Panc1 (cell line): ENCODE data around the gene GATA5. TPM values are rescaled to one million over a fixed set of nuclear protein-coding genes. Genes with fewer than 3 reads are reported as not detected.

Source experiments
- ATAC-seq: fragments of 200-7000 bp; cut with Tn5 transposase; 2 replicates; pipeline ENCODE4 v1.9.1; 2020; ENCODE audit warnings: mild to moderate bottlenecking, moderate library complexity
- BruUV-seq: library from RNA; stranded (reverse); fragments of 400-500 nt; replicated peaks from 2 replicates; lab custom pipeline; 2021; lab: Mats Ljungman, UMichigan
- CTCF ChIA-PET: fragments of 300-600 bp; sonication (Branson Sonifier 250); formaldehyde crosslinking; loops from one replicate; lab custom pipeline; 2022; ENCODE audit warnings: antibody characterized with exemption; lab: Charles Lee
- POLR2A ChIA-PET: fragments of 300-600 bp; sonication (Branson Sonifier 250); formaldehyde crosslinking; loops from one replicate; lab custom pipeline; 2022; ENCODE audit warnings: antibody characterized with exemption; lab: Charles Lee
- DNase-seq: peaks from one replicate; pipeline ENCODE4 v3.0.0-alpha.2; 2010; ENCODE audit warnings: low read depth, low spot score
- H3K27ac ChIP-seq: 2 replicates; pipeline ENCODE4 v1.5.1; 2011; ENCODE audit warnings: mild to moderate bottlenecking, low read length, inconsistent platforms
- H3K27me3 ChIP-seq: fragments of 200-500 bp; sonication (Bioruptor generic); 2 replicates; pipeline ENCODE4 v1.6.0; 2014; ENCODE audit warnings: low read length, inconsistent platforms; ENCODE audit not compliant: control insufficient read depth, insufficient read depth
- H3K36me3 ChIP-seq: fragments of 200-500 bp; sonication (Bioruptor generic); 2 replicates; pipeline ENCODE4 v1.5.1; 2014; ENCODE audit warnings: inconsistent platforms, mild to moderate bottlenecking, low read length, moderate library complexity; ENCODE audit not compliant: control insufficient read depth, insufficient read depth
- H3K4me1 ChIP-seq: 2 replicates; pipeline ENCODE4 v1.5.1; 2011; ENCODE audit warnings: inconsistent platforms, mild to moderate bottlenecking, low read length, moderate library complexity; ENCODE audit not compliant: control insufficient read depth, insufficient read depth
- H3K4me3 ChIP-seq, 2 experiments: 2 replicates each; pipeline ENCODE4 v1.5.1; 2011 to 2012; ENCODE audit warnings: low read depth in 2 of 2, low read length in 2 of 2, mild to moderate bottlenecking in 2 of 2, inconsistent platforms in 1 of 2, moderate library complexity in 1 of 2
- H3K9me3 ChIP-seq: fragments of 200-500 bp; sonication (Bioruptor generic); 2 replicates; pipeline ENCODE4 v1.5.1; 2014; ENCODE audit warnings: low read depth, mild to moderate bottlenecking, inconsistent platforms, low read length, moderate library complexity; ENCODE audit not compliant: control insufficient read depth, insufficient read depth
- POLR2AphosphoS5 ChIP-seq: IDR thresholded peaks from 2 replicates; pipeline ENCODE4 v1.6.1; 2012; ENCODE audit warnings: mild to moderate bottlenecking, low read depth, low read length, moderate library complexity
- SIN3A ChIP-seq: IDR thresholded peaks from 2 replicates; pipeline ENCODE4 v1.6.1; 2012; ENCODE audit warnings: low read depth, mild to moderate bottlenecking, low read length, moderate library complexity, borderline replicate concordance; ENCODE audit not compliant: insufficient read depth
- TCF7L2 ChIP-seq: IDR thresholded peaks from 2 replicates; pipeline ENCODE4 v1.6.1; 2011; ENCODE audit warnings: mild to moderate bottlenecking, low read depth, low read length, inconsistent platforms
- in situ Hi-C: cut with HindIII; loops from 2 replicates; pipeline ENCODE4 v1.10.0; 2016; ENCODE audit warnings: low sequenced_read_pairs, low pct_unique_long_range_greater_than_20kb
- intact Hi-C: fragments of 100-400 bp; cut with micrococcal nuclease; formaldehyde crosslinking; loops from one replicate; pipeline ENCODE4 v1.10.0; 2022; ENCODE audit not compliant: unreplicated experiment
- total RNA-seq: library from RNA; stranded (reverse); gene quantifications from one replicate; pipeline ENCODE4 v1.2.1, GENCODE V29; 2021; ENCODE audit not compliant: unreplicated experiment
- TF ChIP-seq, protein P1 (sequence below), 2 experiments: IDR thresholded peaks; 2 replicates each; pipeline ENCODE4 v1.6.1; 2011 to 2012; ENCODE audit warnings: low read depth in 2 of 2, control low read depth in 1 of 2, low read length in 1 of 2, mild to moderate bottlenecking in 1 of 2, moderate library complexity in 1 of 2; ENCODE audit not compliant: insufficient read depth in 1 of 2
- TF ChIP-seq, protein P2 (sequence below): fragments of 450-650 bp; IDR thresholded peaks from 2 replicates; pipeline ENCODE4 v1.5.1; 2017; ENCODE audit warnings: mild to moderate bottlenecking

Gene GATA5
- total RNA-seq, 1 experiment from 2014 or later = 53.2 TPM

DNA sequence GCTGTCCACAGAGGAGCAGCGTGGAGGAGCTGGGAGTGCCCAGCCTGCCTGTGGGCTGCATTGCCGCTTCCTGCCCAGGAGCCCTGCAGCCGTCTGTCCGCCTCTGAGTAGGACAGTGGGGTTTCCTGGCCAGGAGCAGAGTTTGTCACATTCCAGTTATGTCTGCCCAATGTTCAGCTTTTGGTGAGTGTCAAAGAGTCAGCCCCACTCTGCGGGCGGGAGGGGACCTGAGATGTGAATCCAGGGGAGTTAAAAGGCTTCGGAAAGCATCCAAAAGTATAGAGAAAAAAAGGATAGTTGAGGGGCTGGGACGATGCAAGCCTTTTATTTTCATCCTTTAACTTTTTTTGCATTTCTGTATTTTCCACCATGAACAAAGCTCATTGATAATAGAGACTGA, 7.2 kb upstream of the GATA5 start:
- H3K9me3 ChIP-seq = no peaks in the 10 kb centered on the region
- peak overlapping the region; percentile 88 for H3K27ac ChIP-seq
- H3K4me3 ChIP-seq = no peak overlapping the region
- POLR2A ChIA-PET = interaction anchor here (1.8 kb wide), 1 partner anchor 140 kb away, joined by 14 read pairs; no protein-coding TSS in a partner anchor
- ATAC-seq = peak; percentile 8; the same call in 1 of the 2 replicates
- no TSS peak for BruUV-seq
- intact Hi-C loops = no loop called here
- DNase-seq = no peak
- no peaks in the 10 kb centered on the region for H3K36me3 ChIP-seq
- TF ChIP-seq TCF7L2 = no peak
- TF ChIP-seq, protein P1, sequence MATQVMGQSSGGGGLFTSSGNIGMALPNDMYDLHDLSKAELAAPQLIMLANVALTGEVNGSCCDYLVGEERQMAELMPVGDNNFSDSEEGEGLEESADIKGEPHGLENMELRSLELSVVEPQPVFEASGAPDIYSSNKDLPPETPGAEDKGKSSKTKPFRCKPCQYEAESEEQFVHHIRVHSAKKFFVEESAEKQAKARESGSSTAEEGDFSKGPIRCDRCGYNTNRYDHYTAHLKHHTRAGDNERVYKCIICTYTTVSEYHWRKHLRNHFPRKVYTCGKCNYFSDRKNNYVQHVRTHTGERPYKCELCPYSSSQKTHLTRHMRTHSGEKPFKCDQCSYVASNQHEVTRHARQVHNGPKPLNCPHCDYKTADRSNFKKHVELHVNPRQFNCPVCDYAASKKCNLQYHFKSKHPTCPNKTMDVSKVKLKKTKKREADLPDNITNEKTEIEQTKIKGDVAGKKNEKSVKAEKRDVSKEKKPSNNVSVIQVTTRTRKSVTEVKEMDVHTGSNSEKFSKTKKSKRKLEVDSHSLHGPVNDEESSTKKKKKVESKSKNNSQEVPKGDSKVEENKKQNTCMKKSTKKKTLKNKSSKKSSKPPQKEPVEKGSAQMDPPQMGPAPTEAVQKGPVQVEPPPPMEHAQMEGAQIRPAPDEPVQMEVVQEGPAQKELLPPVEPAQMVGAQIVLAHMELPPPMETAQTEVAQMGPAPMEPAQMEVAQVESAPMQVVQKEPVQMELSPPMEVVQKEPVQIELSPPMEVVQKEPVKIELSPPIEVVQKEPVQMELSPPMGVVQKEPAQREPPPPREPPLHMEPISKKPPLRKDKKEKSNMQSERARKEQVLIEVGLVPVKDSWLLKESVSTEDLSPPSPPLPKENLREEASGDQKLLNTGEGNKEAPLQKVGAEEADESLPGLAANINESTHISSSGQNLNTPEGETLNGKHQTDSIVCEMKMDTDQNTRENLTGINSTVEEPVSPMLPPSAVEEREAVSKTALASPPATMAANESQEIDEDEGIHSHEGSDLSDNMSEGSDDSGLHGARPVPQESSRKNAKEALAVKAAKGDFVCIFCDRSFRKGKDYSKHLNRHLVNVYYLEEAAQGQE (IDR thresholded peaks at IDR 0.05; ENCODE audit: insufficient read depth in 1 of 2, low read depth in 2 of 2, low read length in 1 of 2) = no peak
- no peak for TF ChIP-seq SIN3A
- no peak for TF ChIP-seq POLR2AphosphoS5
- TF ChIP-seq, protein P2, sequence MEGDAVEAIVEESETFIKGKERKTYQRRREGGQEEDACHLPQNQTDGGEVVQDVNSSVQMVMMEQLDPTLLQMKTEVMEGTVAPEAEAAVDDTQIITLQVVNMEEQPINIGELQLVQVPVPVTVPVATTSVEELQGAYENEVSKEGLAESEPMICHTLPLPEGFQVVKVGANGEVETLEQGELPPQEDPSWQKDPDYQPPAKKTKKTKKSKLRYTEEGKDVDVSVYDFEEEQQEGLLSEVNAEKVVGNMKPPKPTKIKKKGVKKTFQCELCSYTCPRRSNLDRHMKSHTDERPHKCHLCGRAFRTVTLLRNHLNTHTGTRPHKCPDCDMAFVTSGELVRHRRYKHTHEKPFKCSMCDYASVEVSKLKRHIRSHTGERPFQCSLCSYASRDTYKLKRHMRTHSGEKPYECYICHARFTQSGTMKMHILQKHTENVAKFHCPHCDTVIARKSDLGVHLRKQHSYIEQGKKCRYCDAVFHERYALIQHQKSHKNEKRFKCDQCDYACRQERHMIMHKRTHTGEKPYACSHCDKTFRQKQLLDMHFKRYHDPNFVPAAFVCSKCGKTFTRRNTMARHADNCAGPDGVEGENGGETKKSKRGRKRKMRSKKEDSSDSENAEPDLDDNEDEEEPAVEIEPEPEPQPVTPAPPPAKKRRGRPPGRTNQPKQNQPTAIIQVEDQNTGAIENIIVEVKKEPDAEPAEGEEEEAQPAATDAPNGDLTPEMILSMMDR = no peak
- no peaks in the 10 kb centered on the region for H3K27me3 ChIP-seq
- in situ Hi-C loops = no loop called here
- peaks cover 94% of the 10 kb centered on the region for H3K4me1 ChIP-seq
- CTCF ChIA-PET = no interaction called here

DNA sequence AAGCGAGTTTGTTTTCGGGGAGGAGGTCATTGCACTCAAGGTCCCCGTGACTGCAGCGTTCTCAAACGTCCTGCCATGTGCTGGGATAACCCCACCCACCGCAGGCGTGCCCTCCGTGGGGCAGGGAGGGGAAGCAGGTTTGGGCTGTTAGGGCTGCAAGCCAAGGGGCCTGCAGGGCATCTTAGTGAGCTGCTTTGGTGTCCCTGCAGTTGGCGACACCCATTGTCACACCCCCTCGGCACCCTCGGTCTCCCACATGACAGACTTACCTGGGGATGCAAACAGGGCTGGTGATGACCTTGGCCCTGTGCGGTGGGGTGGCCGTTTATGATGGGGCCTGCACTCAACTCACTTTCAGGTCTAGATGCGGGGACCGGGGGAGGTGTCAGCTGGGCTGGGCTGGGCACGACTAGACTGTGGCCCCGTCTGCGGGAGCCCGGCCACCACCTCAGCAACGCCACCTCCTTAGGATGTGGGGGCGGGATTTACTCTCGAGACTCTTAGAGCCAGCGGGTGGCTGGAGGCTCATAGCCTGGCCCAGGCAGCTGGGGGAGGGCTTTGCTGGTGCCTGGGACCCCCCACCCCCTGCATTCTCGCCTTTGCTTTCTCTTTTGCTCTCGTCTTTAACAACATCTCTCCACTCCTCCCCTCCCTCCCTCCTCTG, 6.5 kb upstream of the GATA5 start:
- DNase-seq = no peak
- Histone ChIP-seq H3K4me1 (peaks cover 87% of the 10 kb centered on the region), H3K27me3 (no peaks in the 10 kb centered on the region), H3K27ac (peak overlapping the region; percentile 88), H3K4me3 (peak overlapping the region in 1 of 2 experiments; percentile 7; a peak in 1 of 4 replicates), H3K36me3 (no peaks in the 10 kb centered on the region), H3K9me3 (no peaks in the 10 kb centered on the region)
- TF ChIP-seq TCF7L2 = no peak
- TF ChIP-seq, protein P1 (IDR thresholded peaks at IDR 0.05; ENCODE audit: insufficient read depth in 1 of 2, low read depth in 2 of 2, low read length in 1 of 2) = no peak
- TF ChIP-seq POLR2AphosphoS5 = no peak
- no peak for TF ChIP-seq SIN3A
- TF ChIP-seq, protein P2 = no peak
- ATAC-seq = peak; percentile 12; the same call in 1 of the 2 replicates
- ChIA-PET CTCF (interaction anchor here (1.3 kb wide), 1 partner anchor 10 kb away, joined by 3 read pairs; no protein-coding TSS in a partner anchor), POLR2A (interaction anchor here (1.8 kb wide), 1 partner anchor 141 kb away, joined by 14 read pairs; no protein-coding TSS in a partner anchor)
- no TSS peak for BruUV-seq
- in situ Hi-C loops (no loop called here), intact Hi-C loops (no loop called here)
